Glutamatergic neuron (in vitro differentiated cells): ENCODE measurements around the gene PTPN4. TPM values are rescaled to one million over a fixed set of nuclear protein-coding genes. Genes with fewer than 3 reads are reported as not detected.
A peak's percentile ranks its signal among the peaks of the same experiment; 100 is the strongest.

Experiments
- DNase-seq: peaks from one replicate; pipeline ENCODE4 v3.0.0; 2022
- H3K27ac Mint-ChIP-seq: one replicate; pipeline ENCODE4 v1.8.0; 2020; ENCODE audit warnings: mild to moderate bottlenecking, mixed read lengths, inconsistent platforms; ENCODE audit not compliant: unreplicated experiment
- H3K27me3 Mint-ChIP-seq: one replicate; pipeline ENCODE4 v1.8.0; 2020; ENCODE audit warnings: mild to moderate bottlenecking, moderate library complexity, mixed read lengths, inconsistent platforms; ENCODE audit not compliant: unreplicated experiment
- H3K36me3 Mint-ChIP-seq: one replicate; pipeline ENCODE4 v1.8.0; 2020; ENCODE audit warnings: mild to moderate bottlenecking, mixed read lengths, inconsistent platforms; ENCODE audit not compliant: unreplicated experiment
- H3K4me1 Mint-ChIP-seq: one replicate; pipeline ENCODE4 v1.8.0; 2020; ENCODE audit warnings: mild to moderate bottlenecking, low read depth, mixed read lengths, inconsistent platforms; ENCODE audit not compliant: unreplicated experiment
- H3K4me3 Mint-ChIP-seq: one replicate; pipeline ENCODE4 v1.8.0; 2020; ENCODE audit warnings: mild to moderate bottlenecking, mixed read lengths, inconsistent platforms; ENCODE audit not compliant: unreplicated experiment
- H3K9me3 Mint-ChIP-seq: one replicate; pipeline ENCODE4 v1.8.0; 2020; ENCODE audit warnings: mild to moderate bottlenecking, moderate library complexity, mixed read lengths, inconsistent platforms; ENCODE audit not compliant: unreplicated experiment
- total RNA-seq: library from RNA; stranded (reverse); fragmentation: NEBNext Ultra II Directional; extraction: Animal tissue kit (Norgen Biotek cat#: 25700); gene quantifications from one replicate; pipeline ENCODE4 v1.2.1, GENCODE V29; 2021; ENCODE audit not compliant: unreplicated experiment
- TF ChIP-seq, protein P1 (sequence below): fragments of 200-600 bp; sonication (generic); IDR thresholded peaks from one replicate; pipeline ENCODE4 v1.5.0; 2021; ENCODE audit not compliant: partially characterized antibody, unreplicated experiment

PTPN4 gene
- total RNA-seq, 1 donor from 2014 or later: 91.7 TPM

- Mint-ChIP-seq H3K9me3 (no peaks in the 10 kb centered on the region), H3K27ac (no peak overlapping the region), H3K4me1 (peaks cover 1% of the 10 kb centered on the region), H3K36me3 (no peaks in the 10 kb centered on the region), H3K27me3 (no peaks in the 10 kb centered on the region), H3K4me3 (no peak overlapping the region)
- DNase-seq: no peak
- TF ChIP-seq, protein P1, sequence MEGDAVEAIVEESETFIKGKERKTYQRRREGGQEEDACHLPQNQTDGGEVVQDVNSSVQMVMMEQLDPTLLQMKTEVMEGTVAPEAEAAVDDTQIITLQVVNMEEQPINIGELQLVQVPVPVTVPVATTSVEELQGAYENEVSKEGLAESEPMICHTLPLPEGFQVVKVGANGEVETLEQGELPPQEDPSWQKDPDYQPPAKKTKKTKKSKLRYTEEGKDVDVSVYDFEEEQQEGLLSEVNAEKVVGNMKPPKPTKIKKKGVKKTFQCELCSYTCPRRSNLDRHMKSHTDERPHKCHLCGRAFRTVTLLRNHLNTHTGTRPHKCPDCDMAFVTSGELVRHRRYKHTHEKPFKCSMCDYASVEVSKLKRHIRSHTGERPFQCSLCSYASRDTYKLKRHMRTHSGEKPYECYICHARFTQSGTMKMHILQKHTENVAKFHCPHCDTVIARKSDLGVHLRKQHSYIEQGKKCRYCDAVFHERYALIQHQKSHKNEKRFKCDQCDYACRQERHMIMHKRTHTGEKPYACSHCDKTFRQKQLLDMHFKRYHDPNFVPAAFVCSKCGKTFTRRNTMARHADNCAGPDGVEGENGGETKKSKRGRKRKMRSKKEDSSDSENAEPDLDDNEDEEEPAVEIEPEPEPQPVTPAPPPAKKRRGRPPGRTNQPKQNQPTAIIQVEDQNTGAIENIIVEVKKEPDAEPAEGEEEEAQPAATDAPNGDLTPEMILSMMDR: no peak
These were observed 163.0 kb downstream of the PTPN4 start for GRCh38 chr2:119922699-119923098.

DNA sequence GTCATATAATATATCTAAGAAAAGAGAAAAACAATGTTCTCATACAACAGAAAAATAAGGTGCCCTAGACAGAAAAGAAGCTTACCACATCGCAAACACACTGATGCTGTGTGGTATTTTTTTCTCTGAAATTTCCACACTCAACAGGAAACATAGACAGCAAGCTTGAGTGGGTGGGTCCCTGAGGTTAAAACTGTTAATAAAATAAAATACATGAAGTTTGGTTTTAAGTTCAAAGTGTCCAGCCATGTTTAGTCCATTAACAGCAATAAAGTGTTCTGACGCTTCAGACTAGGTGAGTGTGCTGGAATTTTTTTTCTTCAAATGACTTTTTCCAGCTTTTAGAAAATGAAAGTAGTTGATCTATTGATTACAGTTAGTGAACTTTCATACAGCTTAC, 169.8 kb downstream of the PTPN4 start:
- Mint-ChIP-seq H3K36me3 (no peaks in the 10 kb centered on the region), H3K27ac (no peak overlapping the region), H3K27me3 (no peaks in the 10 kb centered on the region), H3K9me3 (no peaks in the 10 kb centered on the region), H3K4me3 (no peak overlapping the region), H3K4me1 (no peaks in the 10 kb centered on the region)
- DNase-seq: no peak
- TF ChIP-seq, protein P1: no peak

DNA sequence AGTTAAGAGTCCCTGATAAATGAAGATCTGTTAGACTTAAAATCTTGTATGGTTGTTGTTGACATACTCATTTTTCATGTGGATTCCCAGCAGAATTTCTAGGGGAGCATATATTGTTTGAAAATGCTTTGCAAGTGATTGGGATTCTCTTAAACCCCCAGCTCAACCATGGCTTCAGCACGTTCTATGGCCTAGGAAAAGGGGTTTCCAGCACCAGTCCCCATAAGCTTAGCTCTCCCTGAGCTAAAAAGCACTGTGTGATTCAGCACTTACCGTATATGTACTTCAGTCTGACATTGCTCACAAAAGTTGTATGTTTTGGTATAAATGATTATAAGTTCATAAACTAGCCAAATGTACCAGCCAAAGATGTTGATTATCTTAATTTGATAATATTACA, 173.1 kb downstream of the PTPN4 start:
- TF ChIP-seq, protein P1: no peak
- H3K27ac Mint-ChIP-seq: no peak overlapping the region
- no peaks in the 10 kb centered on the region for H3K36me3 Mint-ChIP-seq
- no peak for DNase-seq
- no peak overlapping the region for H3K4me3 Mint-ChIP-seq
- H3K9me3 Mint-ChIP-seq: no peaks in the 10 kb centered on the region
- H3K27me3 Mint-ChIP-seq: no peaks in the 10 kb centered on the region
- no peaks in the 10 kb centered on the region for H3K4me1 Mint-ChIP-seq

DNA sequence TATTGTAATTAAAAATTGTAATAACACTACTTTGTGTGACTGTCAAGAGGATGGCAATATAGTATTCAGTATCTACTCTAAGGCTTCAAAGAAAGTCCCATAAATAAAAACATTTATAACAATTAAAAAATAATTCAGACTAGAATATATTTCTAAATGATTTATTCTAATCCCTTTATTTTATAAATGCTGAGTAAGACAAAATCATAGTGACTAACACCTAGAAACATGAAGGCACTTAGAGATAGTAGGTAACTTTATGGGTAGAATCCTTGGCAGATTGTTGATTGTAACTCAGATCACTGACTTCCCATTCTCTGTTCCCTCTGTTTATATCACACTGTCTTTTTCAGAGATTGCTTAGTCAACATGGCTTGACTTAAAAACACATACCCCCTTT, 174.6 kb downstream of the PTPN4 start:
- Mint-ChIP-seq H3K4me1 (no peaks in the 10 kb centered on the region), H3K36me3 (no peaks in the 10 kb centered on the region), H3K27ac (peak overlapping the region; percentile 20), H3K27me3 (no peaks in the 10 kb centered on the region), H3K9me3 (no peaks in the 10 kb centered on the region), H3K4me3 (no peak overlapping the region)
- DNase-seq: no peak
- TF ChIP-seq, protein P1: no peak

DNA sequence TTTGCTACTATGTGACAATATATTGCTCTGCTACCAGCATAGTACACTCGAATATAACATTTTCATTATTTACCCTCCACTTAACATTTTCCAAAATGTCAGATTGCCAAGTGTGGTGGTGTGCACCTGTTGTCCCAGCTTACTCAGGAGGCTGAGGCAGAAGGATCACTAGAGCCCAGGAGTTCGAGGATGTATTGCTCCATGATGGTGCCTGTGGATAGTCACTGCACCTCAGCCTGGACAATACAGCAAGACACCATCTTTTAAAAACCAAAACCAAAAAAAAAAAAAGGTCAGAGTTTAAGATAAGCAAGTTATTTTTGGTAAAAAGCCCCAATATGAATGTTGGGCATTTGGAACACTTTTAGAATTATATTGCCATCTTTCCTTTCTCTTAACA, 178.0 kb downstream of the PTPN4 start:
- H3K27ac Mint-ChIP-seq: no peak overlapping the region
- TF ChIP-seq, protein P1: no peak
- no peaks in the 10 kb centered on the region for H3K27me3 Mint-ChIP-seq
- no peaks in the 10 kb centered on the region for H3K36me3 Mint-ChIP-seq
- H3K4me3 Mint-ChIP-seq: no peak overlapping the region
- H3K4me1 Mint-ChIP-seq: no peaks in the 10 kb centered on the region
- DNase-seq: no peak
- H3K9me3 Mint-ChIP-seq: no peaks in the 10 kb centered on the region
